ENCODE data around the gene DTHD1.

Gene DTHD1

GRCh38 chr4:36273276-36273675 lies 8.1 kb upstream of the DTHD1 start:
- DNase-seq: no peak

GRCh38 chr4:36274158-36274557 lies 7.3 kb upstream of the DTHD1 start:
- DNase-seq: no peak

DNA sequence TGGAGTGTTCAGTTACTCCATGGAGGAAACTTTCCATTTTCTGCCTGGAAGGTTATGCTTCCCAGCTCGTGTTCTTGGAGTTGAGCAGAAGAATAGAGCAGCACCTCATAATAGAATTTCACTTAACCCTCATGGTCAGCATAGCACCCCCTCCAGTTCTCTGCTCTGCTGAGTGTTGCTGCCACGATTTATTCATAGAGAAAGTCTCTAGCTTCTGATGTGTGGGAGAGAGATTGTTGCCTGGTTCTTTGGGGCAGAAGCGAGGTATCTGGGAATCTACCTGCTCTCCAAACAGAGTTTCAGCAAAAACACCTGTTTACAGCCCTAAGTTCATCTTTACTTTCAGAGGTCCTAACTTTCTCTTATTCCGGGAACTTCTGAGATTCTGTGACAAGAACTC lies 3.9 kb upstream of the DTHD1 start:
- no peak for DNase-seq

- DNase-seq: no peak
Observed at GRCh38 chr4:36278789-36279188, 2.6 kb upstream of the DTHD1 start.

GRCh38 chr4:36280555-36280954 lies 861 bp upstream of the DTHD1 start:
- DNase-seq: no peak

- DNase-seq: no peak
Observed at GRCh38 chr4:36282503-36283030, 1.2 kb downstream of the DTHD1 start.

- no peak for DNase-seq
Observed at GRCh38 chr4:36283912-36284465, 2.6 kb downstream of the DTHD1 start.

DNA sequence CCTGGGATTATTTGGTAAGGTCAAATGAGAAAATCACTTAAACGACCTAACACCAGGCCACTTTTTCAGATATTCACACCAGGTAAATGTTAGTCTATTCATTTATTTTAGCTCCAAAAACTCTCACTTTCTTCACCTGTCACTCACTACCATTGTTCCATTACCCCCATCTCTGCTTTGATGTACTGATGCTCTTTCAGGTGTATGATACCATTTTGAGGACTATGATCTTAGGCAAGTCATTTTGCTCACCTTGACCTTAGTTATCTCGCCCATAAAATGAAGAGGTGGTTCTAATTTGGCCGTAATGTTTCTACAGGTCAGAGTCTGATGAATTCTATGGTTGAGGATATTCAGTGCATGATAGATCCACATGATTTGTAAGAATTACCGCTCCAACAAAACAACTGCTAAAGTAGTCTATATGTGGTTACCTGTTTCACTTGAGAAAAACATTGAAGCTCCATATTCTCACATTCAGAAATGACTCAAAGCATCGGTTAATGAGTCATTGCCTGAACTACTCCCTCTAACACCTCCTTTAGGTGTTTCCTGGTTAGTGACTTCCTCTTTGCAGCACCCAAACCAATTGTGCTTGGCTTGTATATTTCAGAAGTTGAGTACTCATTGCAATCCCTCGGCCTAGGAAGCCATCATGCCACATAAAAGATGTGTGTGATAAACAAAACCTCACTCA lies 4.5 kb downstream of the DTHD1 start:
- no peak for DNase-seq

GRCh38 chr4:36286481-36286871 lies 5.1 kb downstream of the DTHD1 start:
- no peak for DNase-seq

DNA sequence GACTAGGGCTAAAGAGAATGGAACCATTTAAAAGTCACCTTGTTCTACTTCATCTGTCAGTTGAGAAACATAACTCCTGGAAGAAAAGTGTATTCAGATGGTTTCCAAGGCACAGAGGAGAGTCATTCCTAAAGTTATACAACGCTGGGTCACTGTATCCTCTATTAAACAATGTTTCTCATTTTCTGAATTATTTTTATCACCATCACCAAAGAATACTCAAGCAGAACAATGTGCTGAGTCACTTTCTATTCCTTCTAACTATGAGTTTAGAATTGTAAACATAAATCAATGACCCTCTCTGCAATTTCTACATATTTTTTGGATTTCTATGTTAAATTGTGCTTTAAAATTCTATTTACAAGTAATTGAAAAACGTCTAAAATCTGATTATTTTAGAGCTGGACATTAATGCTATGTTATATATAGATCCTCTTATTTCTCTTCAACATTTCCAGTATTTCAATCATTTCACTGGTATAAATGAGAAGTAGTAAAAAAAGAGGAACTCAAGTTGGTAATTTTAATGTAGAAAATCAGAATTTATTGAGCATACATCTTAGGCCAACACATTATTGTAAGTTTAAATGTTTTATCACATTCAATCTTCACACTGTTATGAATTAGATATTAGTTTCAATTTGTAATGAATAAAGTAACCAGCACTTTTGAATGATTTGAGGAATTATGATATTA lies 7.5 kb downstream of the DTHD1 start:
- DNase-seq: no peak

GRCh38 chr4:36290641-36291040 lies 9.2 kb downstream of the DTHD1 start:
- DNase-seq: no peak

DNA sequence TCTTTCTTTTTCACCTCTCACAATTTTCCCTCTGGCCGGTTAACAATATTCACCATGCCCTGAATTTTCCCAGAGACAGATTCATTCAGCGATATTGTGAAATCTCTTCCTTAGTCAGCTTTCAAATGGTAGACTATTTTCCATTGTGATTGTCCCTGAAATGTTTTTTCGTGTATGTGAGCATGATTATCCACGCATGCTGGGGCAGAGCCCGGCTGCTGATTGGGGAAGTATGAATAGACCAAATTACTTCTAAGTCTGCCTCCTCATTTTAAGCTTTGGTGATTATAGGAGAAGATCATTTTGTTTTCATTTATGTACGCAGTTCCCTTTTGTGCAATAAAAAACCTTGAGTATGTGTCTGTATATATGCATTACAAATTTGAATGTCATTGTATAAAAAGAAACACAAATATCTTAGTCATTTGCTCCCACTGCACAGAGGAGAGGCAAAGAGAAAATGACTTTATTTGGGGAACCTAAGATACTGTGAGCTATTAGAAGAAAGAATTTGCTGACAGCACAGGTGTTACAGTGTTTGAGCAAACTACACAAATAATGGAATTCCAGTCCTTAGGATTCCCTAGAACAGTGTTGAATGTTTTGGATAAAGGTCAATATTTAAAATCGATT lies 11.3 kb downstream of the DTHD1 start:
- DNase-seq: no peak

DNA sequence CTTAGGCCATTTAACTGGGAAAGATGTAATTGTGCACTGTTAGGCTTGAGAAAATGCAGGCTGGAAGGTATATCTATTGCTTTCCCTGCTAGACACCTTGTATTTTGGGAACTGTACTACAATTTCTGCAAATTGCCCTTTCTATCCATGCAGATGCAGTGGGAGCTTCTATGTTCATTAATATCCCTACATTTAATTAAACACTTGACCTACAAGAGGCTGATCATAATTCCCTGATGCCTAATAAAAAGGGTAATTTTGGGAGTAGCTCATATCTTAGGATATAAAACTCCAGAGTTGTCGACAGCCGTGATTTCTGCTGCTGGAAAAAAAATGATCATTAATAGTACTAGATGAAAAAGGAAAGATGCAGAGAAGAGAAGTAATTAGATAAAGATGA lies 19.7 kb downstream of the DTHD1 start:
- no peak for DNase-seq

- no peak for DNase-seq
Observed at GRCh38 chr4:36303426-36304137, 22.2 kb downstream of the DTHD1 start.

- no peak for DNase-seq
Observed at GRCh38 chr4:36304138-36304681, 22.8 kb downstream of the DTHD1 start.

DNA sequence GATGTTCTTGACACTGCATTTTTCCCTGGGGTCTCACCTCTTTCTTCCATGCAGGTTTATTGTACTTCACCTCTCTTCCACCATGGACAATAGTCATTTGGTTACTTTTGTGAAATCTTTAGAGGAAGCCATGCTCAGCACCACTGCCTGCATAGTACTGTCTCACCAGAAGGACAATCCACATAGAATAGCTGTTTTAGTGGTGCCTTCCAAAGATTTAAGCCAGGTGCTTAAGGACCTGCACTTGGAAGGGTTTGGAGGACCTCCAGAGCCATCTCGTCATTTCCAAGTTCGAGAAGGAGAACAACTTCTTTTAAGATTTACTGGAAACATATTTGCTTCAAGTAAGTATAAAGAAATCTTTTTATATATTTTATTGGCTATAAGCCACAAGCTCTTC lies 26.7 kb downstream of the DTHD1 start:
- no peak for DNase-seq

DNA sequence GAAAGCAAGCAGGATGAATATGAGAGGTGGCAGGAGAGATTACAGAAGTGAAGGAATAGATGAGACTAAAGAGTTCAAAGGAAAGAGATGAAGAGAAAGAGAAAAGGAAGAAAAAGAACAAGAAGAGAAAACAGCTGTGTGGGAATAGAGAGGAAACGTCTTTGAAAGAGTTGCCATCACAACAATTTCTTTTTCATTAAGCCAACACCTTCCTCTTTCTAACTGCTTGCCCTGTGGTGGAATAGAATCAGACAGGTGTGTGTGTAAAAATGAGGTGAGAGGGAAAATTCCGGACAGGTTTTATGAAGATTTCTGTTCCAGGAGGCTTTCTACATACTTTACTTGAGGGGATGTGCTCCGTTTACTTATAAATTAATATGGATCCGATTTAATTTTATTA lies 28.8 kb downstream of the DTHD1 start:
- DNase-seq: no peak

- DNase-seq: no peak
Observed at GRCh38 chr4:36310793-36311192, 29.4 kb downstream of the DTHD1 start.

GRCh38 chr4:36312511-36312910 lies 31.1 kb downstream of the DTHD1 start:
- no peak for DNase-seq

GRCh38 chr4:36313301-36313700 lies 31.9 kb downstream of the DTHD1 start:
- DNase-seq: no peak

- DNase-seq: no peak
Observed at GRCh38 chr4:36313703-36314102, 32.3 kb downstream of the DTHD1 start.

DNA sequence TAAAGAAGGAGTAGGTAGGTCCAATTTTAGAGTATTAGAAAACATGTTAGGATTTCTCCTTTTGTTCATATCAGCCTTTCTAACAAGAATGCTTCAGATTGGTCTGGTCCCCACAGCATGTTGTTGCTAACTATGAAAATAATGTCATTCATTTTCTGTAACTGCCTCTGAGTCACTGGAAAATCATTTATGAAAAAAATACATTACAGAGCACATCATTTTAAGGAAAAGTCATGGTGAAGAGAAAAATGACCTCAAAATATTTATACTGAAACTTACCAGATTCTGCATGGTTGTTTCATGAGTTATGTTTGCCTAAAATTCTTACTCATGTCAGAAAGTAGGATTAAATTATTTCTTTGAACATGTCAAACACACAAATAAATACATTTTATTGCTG lies 35.2 kb downstream of the DTHD1 start:
- DNase-seq: no peak

- no peak for DNase-seq
Observed at GRCh38 chr4:36317721-36318120, 36.3 kb downstream of the DTHD1 start.
